ENCODE measurements around the gene DNER.
"Not testable (repeated sequence)": the region's sequence is repeated elsewhere in the genome, so short reads cannot be mapped to it uniquely, and the experiment has no call there.

DNER gene

GRCh38 chr2:229715895-229716507 is 1.6 kb upstream of the DNER start:
- DNase-seq, result peak in 1 of 2 experiments; percentile 10

GRCh38 chr2:229714736-229715541 is 584 bp upstream of the DNER start:
- peak in 1 of 2 experiments; percentile 2 for DNase-seq

GRCh38 chr2:229713371-229714079 is 830 bp downstream of the DNER start:
- DNase-seq, result no peak

- DNase-seq, result no peak
Observed at GRCh38 chr2:229712136-229712535, 2.2 kb downstream of the DNER start.

GRCh38 chr2:229708335-229708734 is 6.0 kb downstream of the DNER start:
- no peak for DNase-seq

- DNase-seq, result no peak
Observed at GRCh38 chr2:229703909-229704630, 10.3 kb downstream of the DNER start.

- no peak for DNase-seq
Observed at GRCh38 chr2:229701716-229702115, 12.6 kb downstream of the DNER start.

GRCh38 chr2:229701062-229701461 is 13.3 kb downstream of the DNER start:
- DNase-seq, result no peak

- no peak for DNase-seq
Observed at GRCh38 chr2:229695961-229696360, 18.4 kb downstream of the DNER start.

- DNase-seq, result not testable (repeated sequence)
Observed at GRCh38 chr2:229693845-229694244, 20.5 kb downstream of the DNER start.

- DNase-seq, result no peak
Observed at GRCh38 chr2:229691631-229692030, 22.7 kb downstream of the DNER start.

GRCh38 chr2:229689307-229689839 is 25.0 kb downstream of the DNER start:
- DNase-seq, result no peak

GRCh38 chr2:229688141-229688540 is 26.2 kb downstream of the DNER start:
- no peak for DNase-seq

GRCh38 chr2:229686122-229686919 is 28.0 kb downstream of the DNER start:
- DNase-seq, result no peak

GRCh38 chr2:229684942-229685562 is 29.3 kb downstream of the DNER start:
- no peak for DNase-seq

- DNase-seq, result no peak
Observed at GRCh38 chr2:229679393-229680125, 34.8 kb downstream of the DNER start.

GRCh38 chr2:229675569-229675968 is 38.8 kb downstream of the DNER start:
- DNase-seq, result no peak

GRCh38 chr2:229674830-229675530 is 39.4 kb downstream of the DNER start:
- DNase-seq, result no peak

- no peak for DNase-seq
Observed at GRCh38 chr2:229673676-229674075, 40.7 kb downstream of the DNER start.

- DNase-seq, result no peak
Observed at GRCh38 chr2:229672021-229672420, 42.3 kb downstream of the DNER start.
